Uterus (tissue), 2 donors: ENCODE results near the gene PHF2.

Source experiments
- POLR2A ChIP-seq, 2 donors: fragments of 450-650 bp; IDR thresholded peaks; one replicate each; pipeline ENCODE4 v1.6.1; 2016; ENCODE audit warnings: antibody characterized with exemption in 2 of 2, mild to moderate bottlenecking in 1 of 2, moderate library complexity in 1 of 2
- TF ChIP-seq, protein P1 (sequence below), 4 experiments: fragments of 200-600 bp in 2 of 4; fragments of 450-650 bp in 2 of 4; sonication (generic) in 2 of 4; IDR thresholded peaks; one replicate each; pipeline ENCODE4 v1.5.1; 2016 to 2019; ENCODE audit warnings: antibody characterized with exemption in 4 of 4, mild to moderate bottlenecking in 2 of 4, moderate library complexity in 1 of 4

DNA sequence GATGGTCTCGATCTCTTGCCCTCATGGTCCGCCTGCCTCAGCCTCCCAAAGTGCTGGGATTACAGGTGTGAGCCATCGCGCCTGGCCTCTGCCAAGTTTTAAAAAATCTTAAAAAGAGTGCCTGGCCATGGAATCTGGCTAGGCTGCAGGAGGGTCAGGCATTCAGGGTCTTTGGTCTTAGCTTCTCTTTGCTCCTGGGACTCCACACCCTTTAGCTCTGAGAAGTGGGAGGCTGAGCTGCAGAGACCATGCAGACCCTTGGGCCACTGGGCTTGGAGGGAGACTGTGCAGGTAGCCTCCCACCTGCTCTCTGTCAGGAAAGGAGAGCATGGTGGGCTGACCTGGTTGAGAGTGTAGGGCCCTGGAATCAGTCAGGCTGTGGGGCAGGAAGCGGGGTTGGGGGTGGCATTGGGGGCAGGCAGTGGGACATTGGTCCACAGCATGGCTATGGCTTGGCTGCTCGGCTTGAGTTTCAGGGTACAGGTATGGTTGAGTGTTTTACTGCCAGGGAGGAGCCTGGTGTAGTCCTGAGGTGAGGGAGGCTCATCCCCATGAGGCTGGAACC, 20.8 kb downstream of the PHF2 start:
- TF ChIP-seq, protein P1, sequence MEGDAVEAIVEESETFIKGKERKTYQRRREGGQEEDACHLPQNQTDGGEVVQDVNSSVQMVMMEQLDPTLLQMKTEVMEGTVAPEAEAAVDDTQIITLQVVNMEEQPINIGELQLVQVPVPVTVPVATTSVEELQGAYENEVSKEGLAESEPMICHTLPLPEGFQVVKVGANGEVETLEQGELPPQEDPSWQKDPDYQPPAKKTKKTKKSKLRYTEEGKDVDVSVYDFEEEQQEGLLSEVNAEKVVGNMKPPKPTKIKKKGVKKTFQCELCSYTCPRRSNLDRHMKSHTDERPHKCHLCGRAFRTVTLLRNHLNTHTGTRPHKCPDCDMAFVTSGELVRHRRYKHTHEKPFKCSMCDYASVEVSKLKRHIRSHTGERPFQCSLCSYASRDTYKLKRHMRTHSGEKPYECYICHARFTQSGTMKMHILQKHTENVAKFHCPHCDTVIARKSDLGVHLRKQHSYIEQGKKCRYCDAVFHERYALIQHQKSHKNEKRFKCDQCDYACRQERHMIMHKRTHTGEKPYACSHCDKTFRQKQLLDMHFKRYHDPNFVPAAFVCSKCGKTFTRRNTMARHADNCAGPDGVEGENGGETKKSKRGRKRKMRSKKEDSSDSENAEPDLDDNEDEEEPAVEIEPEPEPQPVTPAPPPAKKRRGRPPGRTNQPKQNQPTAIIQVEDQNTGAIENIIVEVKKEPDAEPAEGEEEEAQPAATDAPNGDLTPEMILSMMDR (IDR thresholded peaks at IDR 0.05) = no peak
- TF ChIP-seq POLR2A (IDR thresholded peaks at IDR 0.05) = no peak
